ENCODE measurements around the gene RIN3.

GRCh38 chr14:92523752-92524151 is 10.2 kb downstream of the RIN3 start:
- TF ChIP-seq CTCF (conservative IDR thresholded peaks at IDR 0.05 in 1 of 2, IDR thresholded peaks at IDR 0.05 in 1 of 2; ENCODE audit: extremely low read depth in 1 of 2, insufficient read depth in 1 of 2, low read depth in 1 of 2, low read length in 2 of 2) (no peak), EZH2 (IDR thresholded peaks at IDR 0.05; ENCODE audit: borderline replicate concordance, low read length) (no peak)
